C4-2B (cell line): Measurements from ENCODE around the gene LRMDA.

Source experiments
- H3K27ac ChIP-seq: fragments of 450-650 bp; 2 replicates; pipeline ENCODE4 v1.5.1; 2017
- ZFX ChIP-seq: fragments of 450-650 bp; IDR thresholded peaks from 2 replicates; pipeline ENCODE4 v1.6.1; 2017
- TF ChIP-seq, protein P1 (sequence below): fragments of 450-650 bp; conservative IDR thresholded peaks from 2 replicates; pipeline ENCODE4 v1.5.1; 2017; ENCODE audit warnings: mild to moderate bottlenecking

Gene LRMDA

GRCh38 chr10:76408646-76409045 lies 977.2 kb downstream of the LRMDA start:
- H3K27ac ChIP-seq, result no peak overlapping the region
- TF ChIP-seq, protein P1, sequence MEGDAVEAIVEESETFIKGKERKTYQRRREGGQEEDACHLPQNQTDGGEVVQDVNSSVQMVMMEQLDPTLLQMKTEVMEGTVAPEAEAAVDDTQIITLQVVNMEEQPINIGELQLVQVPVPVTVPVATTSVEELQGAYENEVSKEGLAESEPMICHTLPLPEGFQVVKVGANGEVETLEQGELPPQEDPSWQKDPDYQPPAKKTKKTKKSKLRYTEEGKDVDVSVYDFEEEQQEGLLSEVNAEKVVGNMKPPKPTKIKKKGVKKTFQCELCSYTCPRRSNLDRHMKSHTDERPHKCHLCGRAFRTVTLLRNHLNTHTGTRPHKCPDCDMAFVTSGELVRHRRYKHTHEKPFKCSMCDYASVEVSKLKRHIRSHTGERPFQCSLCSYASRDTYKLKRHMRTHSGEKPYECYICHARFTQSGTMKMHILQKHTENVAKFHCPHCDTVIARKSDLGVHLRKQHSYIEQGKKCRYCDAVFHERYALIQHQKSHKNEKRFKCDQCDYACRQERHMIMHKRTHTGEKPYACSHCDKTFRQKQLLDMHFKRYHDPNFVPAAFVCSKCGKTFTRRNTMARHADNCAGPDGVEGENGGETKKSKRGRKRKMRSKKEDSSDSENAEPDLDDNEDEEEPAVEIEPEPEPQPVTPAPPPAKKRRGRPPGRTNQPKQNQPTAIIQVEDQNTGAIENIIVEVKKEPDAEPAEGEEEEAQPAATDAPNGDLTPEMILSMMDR, result no peak
- no peak for TF ChIP-seq ZFX

- no peak overlapping the region for H3K27ac ChIP-seq
- no peak for TF ChIP-seq ZFX
- TF ChIP-seq, protein P1, result no peak
Observed at GRCh38 chr10:76411729-76412435, 980.5 kb downstream of the LRMDA start.

DNA sequence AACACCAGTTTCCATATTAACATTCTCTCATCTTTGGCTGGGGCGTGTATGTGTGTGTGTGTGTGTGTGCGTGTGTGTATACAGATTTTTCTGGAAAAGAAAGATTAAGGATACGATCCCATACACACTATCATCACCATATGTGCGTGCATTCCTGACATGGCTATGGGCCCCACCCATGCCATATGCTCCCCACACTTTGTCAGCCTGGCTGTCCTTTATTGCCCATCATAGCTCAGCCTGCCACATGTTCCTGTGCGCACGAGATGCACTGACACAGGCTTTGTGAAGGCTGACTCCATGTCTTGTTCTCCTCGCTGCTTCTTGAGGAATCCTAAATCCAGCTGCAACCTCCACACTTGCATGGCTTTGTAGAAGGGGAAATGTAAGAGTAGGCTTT lies 984.1 kb downstream of the LRMDA start:
- H3K27ac ChIP-seq, result no peak overlapping the region
- no peak for TF ChIP-seq ZFX
- TF ChIP-seq, protein P1, result no peak

DNA sequence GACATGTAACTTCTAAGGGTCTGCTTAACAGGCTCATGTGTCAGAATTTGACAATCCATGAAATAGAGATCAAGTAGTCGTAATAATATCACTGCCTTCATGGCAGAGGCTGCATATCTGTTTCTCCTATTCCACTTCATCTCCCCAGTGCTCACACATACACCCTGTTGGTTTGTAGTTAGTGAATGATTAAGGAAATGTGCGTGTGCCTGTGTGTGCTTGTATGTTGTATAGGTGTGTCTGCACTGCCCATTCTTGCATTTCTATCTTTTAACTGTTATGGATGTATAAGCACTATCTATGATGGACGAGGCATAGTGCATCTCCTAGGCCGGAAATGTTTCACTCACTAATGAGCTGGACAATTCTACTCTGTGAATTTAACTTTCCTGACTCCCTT lies 985.2 kb downstream of the LRMDA start:
- no peak for TF ChIP-seq ZFX
- TF ChIP-seq, protein P1, result no peak
- H3K27ac ChIP-seq, result no peak overlapping the region

DNA sequence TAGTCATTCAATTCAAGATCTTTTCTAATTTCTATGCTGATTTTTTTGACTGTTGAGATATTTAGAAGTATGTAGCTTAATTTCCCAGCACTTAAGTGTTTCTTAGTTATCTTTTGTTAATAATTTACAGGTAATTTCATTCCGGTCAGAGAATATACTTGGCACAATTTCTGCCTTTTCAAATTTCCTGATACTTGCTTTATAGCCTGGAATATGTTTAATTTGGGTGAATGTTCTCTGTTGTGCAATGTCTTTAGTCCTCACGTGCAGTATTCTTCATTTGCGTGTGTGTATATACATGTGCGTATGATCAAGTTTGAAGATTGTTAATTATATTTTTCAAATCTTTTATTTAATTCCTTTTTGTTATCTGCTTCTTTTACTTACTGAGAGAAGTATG lies 989.3 kb downstream of the LRMDA start:
- TF ChIP-seq ZFX, result no peak
- TF ChIP-seq, protein P1, result no peak
- no peak overlapping the region for H3K27ac ChIP-seq

GRCh38 chr10:76422769-76423168 lies 991.3 kb downstream of the LRMDA start:
- H3K27ac ChIP-seq, result no peak overlapping the region
- TF ChIP-seq ZFX, result no peak
- TF ChIP-seq, protein P1, result no peak

DNA sequence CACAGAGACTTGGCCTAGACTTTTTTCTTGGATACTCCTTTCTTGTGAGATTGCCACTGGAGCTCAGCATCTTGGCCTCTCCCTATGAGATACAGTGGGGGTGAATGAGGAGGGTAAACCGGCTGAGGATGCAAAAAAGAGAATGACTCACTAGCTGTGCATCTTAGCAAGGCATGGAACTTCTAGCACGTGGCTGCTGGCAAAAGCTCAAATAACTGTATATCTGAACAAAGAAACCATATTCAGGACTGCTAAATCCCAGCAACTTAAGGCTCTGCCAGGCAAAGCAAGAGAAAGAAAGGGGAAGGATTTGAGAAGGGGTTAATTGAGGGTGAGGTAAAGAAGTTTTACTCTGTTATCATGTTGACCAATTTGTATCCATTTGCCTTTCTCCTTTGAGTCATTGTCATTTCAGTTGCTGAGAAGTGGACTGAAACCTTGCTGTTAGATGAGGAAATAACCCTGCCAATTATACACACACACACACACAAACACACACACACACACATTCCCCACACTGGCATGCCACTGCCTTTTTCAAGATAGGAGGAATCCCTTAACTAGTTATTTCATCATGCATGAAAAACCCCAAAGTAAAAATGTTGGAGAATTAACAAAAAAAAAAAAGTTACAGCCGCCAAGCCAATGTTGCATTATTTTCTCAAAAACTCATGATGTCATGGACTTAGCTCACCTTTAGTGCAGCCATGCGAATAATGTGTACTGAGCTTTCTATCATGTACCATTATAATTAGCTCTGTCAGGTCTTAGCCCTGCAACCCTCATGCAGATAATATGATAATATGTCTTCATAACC lies 997.3 kb downstream of the LRMDA start:
- H3K27ac ChIP-seq, result no peak overlapping the region
- TF ChIP-seq, protein P1, result no peak
- no peak for TF ChIP-seq ZFX
